ENCODE results near the gene MYO5B.
A peak's percentile ranks its signal among the peaks of the same experiment; 100 is the strongest.
"Not testable (repeated sequence)": the region's sequence is repeated elsewhere in the genome, so short reads cannot be mapped to it uniquely, and the experiment has no call there.

Gene MYO5B

GRCh38 chr18:50096766-50097435 is 98.0 kb downstream of the MYO5B start:
- DNase-seq = no peak

- DNase-seq = not testable (repeated sequence)
Observed at GRCh38 chr18:50094786-50095185, 100.2 kb downstream of the MYO5B start.

- no peak for DNase-seq
Observed at GRCh38 chr18:50094221-50094773, 100.7 kb downstream of the MYO5B start.

- DNase-seq = peak; percentile 4
Observed at GRCh38 chr18:50093366-50094064, 101.4 kb downstream of the MYO5B start.

- DNase-seq = no peak
Observed at GRCh38 chr18:50092245-50092805, 102.6 kb downstream of the MYO5B start.

- no peak for DNase-seq
Observed at GRCh38 chr18:50091509-50092244, 103.3 kb downstream of the MYO5B start.

- no peak for DNase-seq
Observed at GRCh38 chr18:50090370-50091312, 104.3 kb downstream of the MYO5B start.

- DNase-seq = no peak
Observed at GRCh38 chr18:50089702-50090101, 105.2 kb downstream of the MYO5B start.

GRCh38 chr18:50083708-50084107 is 111.2 kb downstream of the MYO5B start:
- peak; percentile 21 for DNase-seq

- no peak for DNase-seq
Observed at GRCh38 chr18:50080932-50081560, 113.9 kb downstream of the MYO5B start.

GRCh38 chr18:50080316-50080715 is 114.6 kb downstream of the MYO5B start:
- no peak for DNase-seq

- no peak for DNase-seq
Observed at GRCh38 chr18:50079571-50080295, 115.2 kb downstream of the MYO5B start.

- no peak for DNase-seq
Observed at GRCh38 chr18:50076277-50076676, 118.7 kb downstream of the MYO5B start.

- no peak for DNase-seq
Observed at GRCh38 chr18:50075772-50076171, 119.2 kb downstream of the MYO5B start.

GRCh38 chr18:50074404-50074803 is 120.5 kb downstream of the MYO5B start:
- DNase-seq = no peak

- DNase-seq = no peak
Observed at GRCh38 chr18:50073319-50073718, 121.6 kb downstream of the MYO5B start.

GRCh38 chr18:50072146-50072545 is 122.8 kb downstream of the MYO5B start:
- DNase-seq = no peak

GRCh38 chr18:50071397-50071796 is 123.5 kb downstream of the MYO5B start:
- DNase-seq = no peak

GRCh38 chr18:50069422-50069821 is 125.5 kb downstream of the MYO5B start:
- no peak for DNase-seq

- no peak for DNase-seq
Observed at GRCh38 chr18:50065527-50065926, 129.4 kb downstream of the MYO5B start.

GRCh38 chr18:50065039-50065438 is 129.9 kb downstream of the MYO5B start:
- no peak for DNase-seq

Data from OCI-M1 (cell line).